Spleen (tissue), 7 donors: Measurements from ENCODE around the gene PDCD10.

ENCODE experiments used
- POLR2A ChIP-seq, 3 donors: fragments of 450-650 bp; IDR thresholded peaks; one replicate each; pipeline ENCODE4 v1.5.1; 2017; ENCODE audit warnings: antibody characterized with exemption in 3 of 3, mild to moderate bottlenecking in 1 of 3
- POLR2AphosphoS5 ChIP-seq, 3 donors: sonication (generic); formaldehyde crosslinking; IDR thresholded peaks; one replicate each; pipeline ENCODE4 v1.5.1; 2017; ENCODE audit warnings: antibody characterized with exemption in 3 of 3
- TF ChIP-seq, protein P1 (sequence below), 11 experiments: fragments of 200-600 bp in 7 of 11; fragments of 450-650 bp in 4 of 11; sonication (generic) in 4 of 11; IDR thresholded peaks in 8 of 11; conservative IDR thresholded peaks in 3 of 11; 1 replicate in 7 of 11; 2 replicates in 4 of 11; pipeline versions ENCODE4 v1.4.0 to v1.8.0; 2016 to 2021; ENCODE audit warnings: antibody characterized with exemption in 11 of 11, inconsistent platforms in 4 of 11, mild to moderate bottlenecking in 1 of 11
- donor health status: DM: no; HTN: no; CAD: no; lungs with moderate emphysema.
- donor health status: DM: no; HTN: no; CAD: no.
- donor health status: DM: no; HTN: no; CAD: no.

DNA sequence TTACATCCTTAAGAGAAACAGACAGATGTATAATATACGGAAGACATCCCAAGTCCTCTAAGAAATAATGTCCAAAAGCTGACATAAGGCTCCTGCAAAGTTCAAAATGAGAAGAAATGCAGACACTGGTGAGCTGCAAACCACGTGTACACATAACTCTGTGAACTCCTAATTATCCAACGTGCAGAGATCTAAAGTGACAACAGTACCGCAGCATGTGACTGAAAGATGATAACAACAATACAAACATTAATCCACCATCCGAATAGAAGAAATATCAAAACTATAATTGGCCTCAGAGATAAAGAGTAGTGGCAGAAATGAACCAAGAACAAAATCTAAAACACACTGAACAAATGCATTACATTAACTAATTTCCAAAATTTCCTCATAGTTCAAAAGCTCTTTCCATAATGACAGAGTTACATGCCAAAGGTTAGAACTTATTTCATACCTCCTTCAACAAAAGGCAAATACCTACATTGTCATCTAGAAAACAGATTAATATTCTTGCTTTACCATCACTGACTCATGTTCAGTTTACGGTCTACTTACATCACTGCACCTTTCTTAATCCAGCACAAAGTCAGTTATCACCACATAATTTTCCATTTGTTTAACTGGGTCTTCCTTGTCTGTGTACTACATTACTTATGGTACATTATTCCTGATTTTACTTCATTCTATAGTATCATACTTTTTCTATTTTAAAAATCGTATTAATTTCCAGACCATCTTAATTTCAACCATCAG, 2.2 kb downstream of the PDCD10 start:
- TF ChIP-seq, protein P1, sequence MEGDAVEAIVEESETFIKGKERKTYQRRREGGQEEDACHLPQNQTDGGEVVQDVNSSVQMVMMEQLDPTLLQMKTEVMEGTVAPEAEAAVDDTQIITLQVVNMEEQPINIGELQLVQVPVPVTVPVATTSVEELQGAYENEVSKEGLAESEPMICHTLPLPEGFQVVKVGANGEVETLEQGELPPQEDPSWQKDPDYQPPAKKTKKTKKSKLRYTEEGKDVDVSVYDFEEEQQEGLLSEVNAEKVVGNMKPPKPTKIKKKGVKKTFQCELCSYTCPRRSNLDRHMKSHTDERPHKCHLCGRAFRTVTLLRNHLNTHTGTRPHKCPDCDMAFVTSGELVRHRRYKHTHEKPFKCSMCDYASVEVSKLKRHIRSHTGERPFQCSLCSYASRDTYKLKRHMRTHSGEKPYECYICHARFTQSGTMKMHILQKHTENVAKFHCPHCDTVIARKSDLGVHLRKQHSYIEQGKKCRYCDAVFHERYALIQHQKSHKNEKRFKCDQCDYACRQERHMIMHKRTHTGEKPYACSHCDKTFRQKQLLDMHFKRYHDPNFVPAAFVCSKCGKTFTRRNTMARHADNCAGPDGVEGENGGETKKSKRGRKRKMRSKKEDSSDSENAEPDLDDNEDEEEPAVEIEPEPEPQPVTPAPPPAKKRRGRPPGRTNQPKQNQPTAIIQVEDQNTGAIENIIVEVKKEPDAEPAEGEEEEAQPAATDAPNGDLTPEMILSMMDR (IDR thresholded peaks at IDR 0.05 in 8 of 11, conservative IDR thresholded peaks at IDR 0.05 in 3 of 11), result no peak
- TF ChIP-seq POLR2A (IDR thresholded peaks at IDR 0.05) (no peak), POLR2AphosphoS5 (IDR thresholded peaks at IDR 0.05) (no peak)
